Glutamatergic neuron (in vitro differentiated cells): Measurements from ENCODE around the gene TBC1D8. TPM values are rescaled to one million over a fixed set of nuclear protein-coding genes. Genes with fewer than 3 reads are reported as not detected.

Source experiments
- DNase-seq: peaks from one replicate; pipeline ENCODE4 v3.0.0; 2022
- H3K27ac Mint-ChIP-seq: one replicate; pipeline ENCODE4 v1.8.0; 2020; ENCODE audit warnings: mild to moderate bottlenecking, mixed read lengths, inconsistent platforms; ENCODE audit not compliant: unreplicated experiment
- H3K27me3 Mint-ChIP-seq: one replicate; pipeline ENCODE4 v1.8.0; 2020; ENCODE audit warnings: mild to moderate bottlenecking, moderate library complexity, mixed read lengths, inconsistent platforms; ENCODE audit not compliant: unreplicated experiment
- H3K36me3 Mint-ChIP-seq: one replicate; pipeline ENCODE4 v1.8.0; 2020; ENCODE audit warnings: mild to moderate bottlenecking, mixed read lengths, inconsistent platforms; ENCODE audit not compliant: unreplicated experiment
- H3K4me1 Mint-ChIP-seq: one replicate; pipeline ENCODE4 v1.8.0; 2020; ENCODE audit warnings: mild to moderate bottlenecking, low read depth, mixed read lengths, inconsistent platforms; ENCODE audit not compliant: unreplicated experiment
- H3K4me3 Mint-ChIP-seq: one replicate; pipeline ENCODE4 v1.8.0; 2020; ENCODE audit warnings: mild to moderate bottlenecking, mixed read lengths, inconsistent platforms; ENCODE audit not compliant: unreplicated experiment
- H3K9me3 Mint-ChIP-seq: one replicate; pipeline ENCODE4 v1.8.0; 2020; ENCODE audit warnings: mild to moderate bottlenecking, moderate library complexity, mixed read lengths, inconsistent platforms; ENCODE audit not compliant: unreplicated experiment
- CTCF ChIP-seq: fragments of 200-600 bp; sonication (generic); IDR thresholded peaks from one replicate; pipeline ENCODE4 v1.5.0; 2021; ENCODE audit not compliant: partially characterized antibody, unreplicated experiment
- total RNA-seq: library from RNA; stranded (reverse); fragmentation: NEBNext Ultra II Directional; extraction: Animal tissue kit (Norgen Biotek cat#: 25700); gene quantifications from one replicate; pipeline ENCODE4 v1.2.1, GENCODE V29; 2021; ENCODE audit not compliant: unreplicated experiment

Gene TBC1D8
- total RNA-seq, 1 donor from 2014 or later: 14.6 TPM

- no peaks in the 10 kb centered on the region for H3K4me1 Mint-ChIP-seq
- no peaks in the 10 kb centered on the region for H3K27me3 Mint-ChIP-seq
- no peaks in the 10 kb centered on the region for H3K36me3 Mint-ChIP-seq
- no peak for TF ChIP-seq CTCF
- no peak overlapping the region for H3K4me3 Mint-ChIP-seq
- no peak overlapping the region for H3K27ac Mint-ChIP-seq
- H3K9me3 Mint-ChIP-seq: no peaks in the 10 kb centered on the region
- DNase-seq: no peak
Observed at GRCh38 chr2:101040072-101040471, 111.1 kb downstream of the TBC1D8 start.

- DNase-seq: no peak
- no peaks in the 10 kb centered on the region for H3K4me1 Mint-ChIP-seq
- TF ChIP-seq CTCF: peak; percentile 46
- H3K27me3 Mint-ChIP-seq: no peaks in the 10 kb centered on the region
- H3K27ac Mint-ChIP-seq: no peak overlapping the region
- H3K4me3 Mint-ChIP-seq: no peak overlapping the region
- no peaks in the 10 kb centered on the region for H3K36me3 Mint-ChIP-seq
- H3K9me3 Mint-ChIP-seq: no peaks in the 10 kb centered on the region
Observed at GRCh38 chr2:101038455-101039255, 112.5 kb downstream of the TBC1D8 start.

GRCh38 chr2:101037161-101037755, 113.9 kb downstream of the TBC1D8 start:
- H3K9me3 Mint-ChIP-seq: no peaks in the 10 kb centered on the region
- peaks cover 4% of the 10 kb centered on the region for H3K4me1 Mint-ChIP-seq
- H3K36me3 Mint-ChIP-seq: no peaks in the 10 kb centered on the region
- H3K4me3 Mint-ChIP-seq: no peak overlapping the region
- no peak for DNase-seq
- no peak for TF ChIP-seq CTCF
- peaks cover 2% of the 10 kb centered on the region for H3K27me3 Mint-ChIP-seq
- peak overlapping the region; percentile 23 for H3K27ac Mint-ChIP-seq

- DNase-seq: no peak
- H3K36me3 Mint-ChIP-seq: no peaks in the 10 kb centered on the region
- H3K9me3 Mint-ChIP-seq: no peaks in the 10 kb centered on the region
- peaks cover 2% of the 10 kb centered on the region for H3K27me3 Mint-ChIP-seq
- H3K4me3 Mint-ChIP-seq: no peak overlapping the region
- H3K4me1 Mint-ChIP-seq: peaks cover 4% of the 10 kb centered on the region
- peak; percentile 60 for TF ChIP-seq CTCF
- H3K27ac Mint-ChIP-seq: no peak overlapping the region
Observed at GRCh38 chr2:101036562-101036961, 114.6 kb downstream of the TBC1D8 start.
